ENCODE results near the gene TMCC2. TPM values are rescaled to one million over a fixed set of nuclear protein-coding genes. Genes with fewer than 3 reads are reported as not detected.
"Not testable (repeated sequence)": the region's sequence is repeated elsewhere in the genome, so short reads cannot be mapped to it uniquely, and the experiment has no call there.

Gene TMCC2, protein sequence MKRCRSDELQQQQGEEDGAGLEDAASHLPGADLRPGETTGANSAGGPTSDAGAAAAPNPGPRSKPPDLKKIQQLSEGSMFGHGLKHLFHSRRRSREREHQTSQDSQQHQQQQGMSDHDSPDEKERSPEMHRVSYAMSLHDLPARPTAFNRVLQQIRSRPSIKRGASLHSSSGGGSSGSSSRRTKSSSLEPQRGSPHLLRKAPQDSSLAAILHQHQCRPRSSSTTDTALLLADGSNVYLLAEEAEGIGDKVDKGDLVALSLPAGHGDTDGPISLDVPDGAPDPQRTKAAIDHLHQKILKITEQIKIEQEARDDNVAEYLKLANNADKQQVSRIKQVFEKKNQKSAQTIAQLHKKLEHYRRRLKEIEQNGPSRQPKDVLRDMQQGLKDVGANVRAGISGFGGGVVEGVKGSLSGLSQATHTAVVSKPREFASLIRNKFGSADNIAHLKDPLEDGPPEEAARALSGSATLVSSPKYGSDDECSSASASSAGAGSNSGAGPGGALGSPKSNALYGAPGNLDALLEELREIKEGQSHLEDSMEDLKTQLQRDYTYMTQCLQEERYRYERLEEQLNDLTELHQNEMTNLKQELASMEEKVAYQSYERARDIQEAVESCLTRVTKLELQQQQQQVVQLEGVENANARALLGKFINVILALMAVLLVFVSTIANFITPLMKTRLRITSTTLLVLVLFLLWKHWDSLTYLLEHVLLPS
- 2.4 and 3.7 TPM in 2 replicates for total RNA-seq (2014; rRNA removed; shearing (Covaris generic); ENCODE audit: low replicate concordance)

DNA sequence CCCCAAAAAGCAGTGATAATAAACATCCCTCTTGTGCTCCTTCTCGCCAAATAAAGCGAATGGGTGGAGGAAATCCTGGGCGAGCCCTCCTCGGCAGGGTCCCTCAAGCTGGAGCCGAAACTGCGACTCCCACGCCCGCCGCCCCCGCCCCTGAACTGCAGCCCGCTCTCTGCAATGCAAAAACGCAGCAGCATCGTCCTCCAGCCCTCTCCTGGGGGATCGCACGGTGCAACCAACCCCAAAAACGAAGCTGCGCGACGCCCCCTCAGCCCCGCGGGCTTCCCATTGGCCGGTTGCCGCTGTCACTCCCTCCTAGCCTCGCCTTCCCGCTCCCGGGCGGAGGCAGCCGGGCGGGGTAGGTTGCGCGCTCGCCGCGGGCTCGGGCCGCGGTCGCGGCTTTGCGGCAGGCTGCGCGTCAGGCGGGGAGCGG is at the start of gene TMCC2:
Gene TMCC2 (plus strand): TSS at position 363 of the 430 bp plus-strand sequence. CDS start 619 bp downstream, outside the sequence.
- Histone ChIP-seq H3K27me3 (no peaks in the 10 kb centered on the region), H3K4me3 (peak within 1 kb of the TSS; percentile 62), H3K9me3 (no peaks in the 10 kb centered on the region), H3K36me3 (no peaks in the 10 kb centered on the region)
- peak; percentile 95 for DNase-seq

GRCh38 chr1:205179842-205180241 is 47.9 kb upstream of the TMCC2 start:
- Histone ChIP-seq H3K36me3 (peaks cover 20% of the 10 kb centered on the region), H3K27me3 (no peaks in the 10 kb centered on the region), H3K4me3 (no peak overlapping the region), H3K9me3 (no peaks in the 10 kb centered on the region)
- no peak for DNase-seq

GRCh38 chr1:205180331-205180730 is 47.4 kb upstream of the TMCC2 start:
- H3K9me3 ChIP-seq, H3K27me3 ChIP-seq, DNase-seq, H3K4me3 ChIP-seq: not testable (repeated sequence)
- peaks cover 19% of the 10 kb centered on the region for H3K36me3 ChIP-seq

- no peaks in the 10 kb centered on the region for H3K27me3 ChIP-seq
- H3K9me3 ChIP-seq = no peaks in the 10 kb centered on the region
- peaks cover 39% of the 10 kb centered on the region for H3K36me3 ChIP-seq
- DNase-seq = no peak
- no peak overlapping the region for H3K4me3 ChIP-seq
Measured at GRCh38 chr1:205182930-205183329, 44.8 kb upstream of the TMCC2 start.

GRCh38 chr1:205183676-205184335 is 43.9 kb upstream of the TMCC2 start:
- H3K9me3 ChIP-seq = no peaks in the 10 kb centered on the region
- H3K4me3 ChIP-seq = no peak overlapping the region
- H3K27me3 ChIP-seq = no peaks in the 10 kb centered on the region
- H3K36me3 ChIP-seq = peaks cover 35% of the 10 kb centered on the region
- no peak for DNase-seq

DNA sequence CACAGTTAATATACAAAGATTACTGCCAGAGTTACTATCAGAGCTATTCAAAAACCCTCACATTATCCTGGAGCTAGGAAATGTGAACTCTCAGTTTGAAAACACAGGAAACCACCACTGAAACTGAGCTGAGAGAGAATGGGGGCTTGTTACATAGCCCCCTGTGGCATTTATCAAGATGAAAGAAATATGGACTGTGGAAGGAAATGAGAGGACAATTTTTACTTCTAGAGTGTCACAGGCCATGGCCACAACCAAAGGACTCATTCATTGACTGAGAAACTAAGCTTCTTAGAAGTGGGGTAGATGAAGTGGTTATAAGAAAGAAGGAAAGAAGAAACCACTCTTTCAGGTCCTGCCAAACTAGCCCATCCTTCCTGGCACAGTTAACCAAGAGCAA is 41.6 kb upstream of the TMCC2 start:
- Histone ChIP-seq H3K36me3 (peaks cover 35% of the 10 kb centered on the region), H3K9me3 (no peaks in the 10 kb centered on the region), H3K27me3 (no peaks in the 10 kb centered on the region), H3K4me3 (no peak overlapping the region)
- DNase-seq = no peak

DNA sequence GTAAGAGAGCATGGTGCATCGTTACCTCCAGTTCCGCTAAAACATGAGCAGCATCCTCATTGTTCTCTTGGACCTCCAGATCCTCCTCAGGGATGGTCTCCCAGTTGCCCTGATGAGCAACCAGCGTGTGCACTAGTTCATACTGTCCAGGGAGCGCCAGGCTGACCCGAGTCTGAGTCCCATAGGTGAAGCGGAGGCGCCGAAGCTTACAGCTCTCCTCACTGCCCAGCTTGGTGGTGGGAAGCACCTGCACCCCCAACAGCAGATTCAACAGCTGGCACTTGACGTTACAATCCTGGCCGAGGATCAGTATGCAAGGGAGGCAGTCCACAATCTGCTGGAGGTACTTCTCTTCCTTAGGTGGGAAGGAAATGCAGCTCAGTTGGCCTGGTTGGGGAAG is 40.3 kb upstream of the TMCC2 start:
- Histone ChIP-seq H3K9me3 (no peaks in the 10 kb centered on the region), H3K4me3 (no peak overlapping the region), H3K27me3 (no peaks in the 10 kb centered on the region), H3K36me3 (peaks cover 29% of the 10 kb centered on the region)
- DNase-seq = no peak

DNA sequence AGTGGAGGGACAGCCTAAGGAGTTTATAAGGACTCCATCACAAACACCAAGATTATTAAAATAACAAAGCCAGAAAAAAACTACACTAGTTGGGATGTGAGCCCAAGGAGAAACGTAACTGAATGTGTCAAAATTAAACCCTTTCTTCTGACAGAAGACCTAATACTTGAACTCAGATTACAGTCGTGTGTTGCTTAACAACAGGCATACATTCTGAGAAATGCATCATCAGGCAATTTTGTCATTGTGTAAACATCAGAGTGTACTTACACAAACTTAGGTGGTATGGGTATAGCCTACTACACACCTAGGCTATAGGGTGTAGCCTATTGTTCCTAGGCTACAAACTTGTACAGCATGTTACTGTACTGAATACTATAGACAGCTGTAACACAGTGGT is 39.6 kb upstream of the TMCC2 start:
- H3K9me3 ChIP-seq = no peaks in the 10 kb centered on the region
- no peaks in the 10 kb centered on the region for H3K27me3 ChIP-seq
- peaks cover 29% of the 10 kb centered on the region for H3K36me3 ChIP-seq
- DNase-seq = no peak
- H3K4me3 ChIP-seq = no peak overlapping the region

GRCh38 chr1:205188596-205188995 is 39.1 kb upstream of the TMCC2 start:
- Histone ChIP-seq H3K4me3 (no peak overlapping the region), H3K36me3 (peaks cover 24% of the 10 kb centered on the region), H3K9me3 (no peaks in the 10 kb centered on the region), H3K27me3 (no peaks in the 10 kb centered on the region)
- no peak for DNase-seq

GRCh38 chr1:205189131-205189530 is 38.6 kb upstream of the TMCC2 start:
- no peak for DNase-seq
- H3K27me3 ChIP-seq = no peaks in the 10 kb centered on the region
- peaks cover 23% of the 10 kb centered on the region for H3K36me3 ChIP-seq
- no peaks in the 10 kb centered on the region for H3K9me3 ChIP-seq
- H3K4me3 ChIP-seq = no peak overlapping the region

DNA sequence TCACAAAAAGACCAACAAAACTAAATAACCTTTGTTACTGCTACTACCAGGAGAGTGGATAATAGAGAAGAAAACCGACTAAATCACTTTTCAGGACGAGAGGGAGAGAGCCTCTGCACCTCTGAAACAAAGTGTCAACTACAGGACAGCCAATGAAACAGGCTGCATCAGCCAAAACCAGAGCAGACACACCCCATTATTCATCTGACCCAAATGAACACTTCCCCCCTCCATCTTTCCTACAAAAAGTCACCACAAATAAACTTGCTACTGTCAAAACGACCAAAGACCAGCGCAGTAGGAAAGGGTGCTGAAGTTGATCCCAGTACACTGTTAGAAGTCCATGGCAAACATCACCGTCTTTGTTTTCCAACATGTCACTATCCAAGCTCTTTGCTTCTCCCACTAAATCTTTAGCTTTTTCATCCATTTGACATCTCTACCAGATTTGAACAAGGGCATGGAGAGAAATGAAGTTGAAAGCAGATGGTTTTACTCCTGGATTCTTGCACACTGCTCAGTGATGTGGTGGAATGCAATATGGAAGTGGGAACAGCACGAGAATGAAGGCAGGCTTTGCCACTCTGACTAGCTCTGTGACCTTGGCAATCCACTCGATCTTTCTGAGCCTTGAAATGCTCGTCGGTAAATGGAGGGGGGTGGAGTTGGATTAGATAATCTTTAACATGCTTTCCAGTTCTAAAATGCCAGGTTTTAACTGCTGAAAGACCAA is 36.7 kb upstream of the TMCC2 start:
- no peaks in the 10 kb centered on the region for H3K27me3 ChIP-seq
- peaks cover 14% of the 10 kb centered on the region for H3K36me3 ChIP-seq
- no peaks in the 10 kb centered on the region for H3K9me3 ChIP-seq
- no peak for DNase-seq
- H3K4me3 ChIP-seq = no peak overlapping the region

DNA sequence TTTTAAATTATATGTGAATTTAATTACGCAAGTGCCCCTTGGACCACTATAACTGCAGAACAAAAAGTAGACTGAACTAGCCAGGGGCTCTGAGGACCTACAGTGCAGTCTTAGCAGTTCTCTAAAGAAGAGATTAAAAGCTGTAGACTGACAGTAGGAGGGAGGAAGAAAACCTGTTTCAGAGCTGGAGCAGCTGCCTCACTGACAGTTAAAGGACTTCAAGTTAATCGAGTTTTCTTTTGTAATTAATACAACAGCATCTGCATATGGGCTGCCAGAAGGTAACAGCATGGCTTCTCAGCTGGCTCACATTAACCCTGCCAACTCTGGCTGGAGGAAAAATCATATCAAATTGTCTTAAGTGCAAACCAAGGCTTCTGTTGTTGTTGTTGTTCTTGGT is 36.1 kb upstream of the TMCC2 start:
- Histone ChIP-seq H3K4me3 (no peak overlapping the region), H3K9me3 (no peaks in the 10 kb centered on the region), H3K27me3 (no peaks in the 10 kb centered on the region), H3K36me3 (peaks cover 10% of the 10 kb centered on the region)
- no peak for DNase-seq

GRCh38 chr1:205192287-205192686 is 35.5 kb upstream of the TMCC2 start:
- no peak for DNase-seq
- no peaks in the 10 kb centered on the region for H3K27me3 ChIP-seq
- no peak overlapping the region for H3K4me3 ChIP-seq
- H3K9me3 ChIP-seq = no peaks in the 10 kb centered on the region
- peaks cover 4% of the 10 kb centered on the region for H3K36me3 ChIP-seq

- no peak overlapping the region for H3K4me3 ChIP-seq
- H3K36me3 ChIP-seq = peaks cover 4% of the 10 kb centered on the region; the same call in 1 of the 2 replicates
- peak; percentile 33 for DNase-seq
- no peaks in the 10 kb centered on the region for H3K27me3 ChIP-seq
- H3K9me3 ChIP-seq = no peaks in the 10 kb centered on the region
Measured at GRCh38 chr1:205199090-205199930, 28.4 kb upstream of the TMCC2 start.

DNA sequence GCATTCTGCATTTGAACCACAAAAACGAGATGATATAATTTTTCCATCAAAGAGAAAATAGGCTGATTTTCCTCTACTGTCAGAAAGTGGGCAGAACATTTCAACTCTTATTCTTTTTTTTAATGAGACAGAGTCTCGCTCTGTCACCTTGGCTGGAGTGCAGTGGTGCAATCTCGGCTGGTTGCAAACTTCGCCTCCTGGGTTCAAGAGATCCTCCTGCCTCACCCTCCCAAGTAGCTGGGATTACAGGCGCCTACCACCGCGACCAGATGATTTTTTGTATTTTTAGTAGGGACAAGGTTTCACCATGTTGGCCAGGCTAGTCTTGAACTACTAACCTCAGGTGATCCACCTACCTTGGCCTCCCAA is 27.8 kb upstream of the TMCC2 start:
- Histone ChIP-seq H3K27me3 (no peaks in the 10 kb centered on the region), H3K4me3 (no peak overlapping the region), H3K9me3 (no peaks in the 10 kb centered on the region), H3K36me3 (peaks cover 4% of the 10 kb centered on the region; the same call in 1 of the 2 replicates)
- no peak for DNase-seq

DNA sequence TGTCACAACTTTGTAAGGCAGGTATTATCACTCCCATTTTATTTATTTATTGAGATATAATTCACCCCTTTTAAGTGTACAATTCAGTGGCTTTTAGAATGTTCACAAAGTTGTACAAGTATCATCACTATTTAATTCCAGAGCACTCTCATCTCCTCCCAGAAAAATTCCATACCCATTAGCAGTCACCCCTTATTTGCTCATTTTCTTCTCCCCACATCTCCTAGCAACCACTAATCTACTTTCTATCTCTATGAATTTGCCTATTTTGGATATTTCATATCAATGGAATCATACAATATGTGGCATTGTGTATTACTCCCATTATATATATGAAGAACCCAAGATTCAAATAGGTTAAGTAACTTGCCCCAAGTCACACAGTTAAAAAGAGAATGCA is 23.2 kb upstream of the TMCC2 start:
- DNase-seq = no peak
- H3K9me3 ChIP-seq = no peaks in the 10 kb centered on the region
- H3K4me3 ChIP-seq = no peak overlapping the region
- peaks cover 4% of the 10 kb centered on the region for H3K36me3 ChIP-seq
- H3K27me3 ChIP-seq = no peaks in the 10 kb centered on the region
